T-cell (primary cell): ENCODE data around the gene AK5. TPM values are rescaled to one million over a fixed set of nuclear protein-coding genes. Genes with fewer than 3 reads are reported as not detected.

Source experiments
- ATAC-seq, 4 experiments: fragments of 200-7000 bp in 3 of 4; fragments of 150-1000 bp in 1 of 4; cut with Tn5 transposase; replicated peaks in 1 of 4; 1 replicate in 3 of 4; 2 replicates in 1 of 4; pipeline ENCODE4 v1.10.0; 2021; ENCODE audit warnings: moderate library complexity in 3 of 4, mild to moderate bottlenecking in 2 of 4, moderate number of reproducible peaks in 1 of 4
- CTCF ChIA-PET, 2 donors: fragments of 300-600 bp; sonication (Branson Sonifier 250); formaldehyde crosslinking; loops; one replicate each; lab custom pipeline; 2022; ENCODE audit warnings: antibody characterized with exemption in 2 of 2; lab: Charles Lee
- POLR2A ChIA-PET, 2 donors: fragments of 300-600 bp; sonication (Branson Sonifier 250); formaldehyde crosslinking; loops; one replicate each; lab custom pipeline; 2022; ENCODE audit warnings: antibody characterized with exemption in 2 of 2; lab: Charles Lee
- DNase-seq, 35 experiments: peaks; one replicate each; pipeline versions ENCODE4 v3.0.0 to v3.0.0-alpha.2; 2013 to 2023
- H3K27ac ChIP-seq: one replicate; pipeline ENCODE4 v1.5.1; 2013; ENCODE audit warnings: low read length
- H3K27me3 ChIP-seq, 2 experiments: replicated peaks in 1 of 2; 1 replicate in 1 of 2; 2 replicates in 1 of 2; pipeline versions ENCODE4 v1.6.1 to v1.7.0; 2013; ENCODE audit warnings: low read length in 1 of 2, mixed read lengths in 1 of 2; ENCODE audit not compliant: control insufficient read depth in 2 of 2, insufficient read depth in 2 of 2; ENCODE audit errors: extremely low read depth in 1 of 2
- H3K36me3 ChIP-seq, 2 donors: 1 replicate in 1 of 2; 2 replicates in 1 of 2; pipeline versions ENCODE4 v1.6.1 to v1.7.0; 2013; ENCODE audit warnings: low read length in 1 of 2; ENCODE audit not compliant: control insufficient read depth in 2 of 2, insufficient read depth in 1 of 2; ENCODE audit errors: extremely low read depth in 1 of 2
- H3K4me1 ChIP-seq, 2 experiments: 1 replicate in 1 of 2; 2 replicates in 1 of 2; pipeline versions ENCODE4 v1.6.1 to v1.7.0; 2013; ENCODE audit warnings: low read length in 2 of 2, mixed read lengths in 1 of 2; ENCODE audit not compliant: insufficient read depth in 2 of 2, control insufficient read depth in 1 of 2; ENCODE audit errors: extremely low read depth in 1 of 2
- H3K4me3 ChIP-seq, 2 donors: 1 replicate in 1 of 2; 2 replicates in 1 of 2; pipeline versions ENCODE4 v1.5.1 to v1.7.0; 2013; ENCODE audit warnings: mild to moderate bottlenecking in 2 of 2, low read length in 1 of 2, moderate library complexity in 1 of 2; ENCODE audit not compliant: control insufficient read depth in 1 of 2; ENCODE audit errors: extremely low read depth in 1 of 2
- H3K9me3 ChIP-seq: 2 replicates; pipeline ENCODE4 v1.7.0; 2013
- H3K27ac Mint-ChIP-seq, 2 donors: one replicate each; pipeline ENCODE4 v1.8.0; 2020 to 2021; ENCODE audit warnings: mild to moderate bottlenecking in 2 of 2, mixed read lengths in 2 of 2
- H3K27me3 Mint-ChIP-seq, 2 donors: one replicate each; pipeline ENCODE4 v1.8.0; 2021 to 2022; ENCODE audit warnings: mixed read lengths in 2 of 2
- H3K36me3 Mint-ChIP-seq: one replicate; pipeline ENCODE4 v1.8.0; 2021; ENCODE audit warnings: mixed read lengths
- H3K4me1 Mint-ChIP-seq, 3 donors: one replicate each; pipeline ENCODE4 v1.8.0; 2020 to 2022; ENCODE audit warnings: mixed read lengths in 3 of 3, mild to moderate bottlenecking in 1 of 3
- H3K4me3 Mint-ChIP-seq, 3 donors: one replicate each; pipeline ENCODE4 v1.8.0; 2020 to 2022; ENCODE audit warnings: mild to moderate bottlenecking in 3 of 3, mixed read lengths in 3 of 3, moderate library complexity in 3 of 3
- H3K9me3 Mint-ChIP-seq, 3 donors: one replicate each; pipeline ENCODE4 v1.8.0; 2020 to 2022; ENCODE audit warnings: mixed read lengths in 3 of 3
- WGBS: methylation state at CpG from one replicate; pipeline ENCODE4 v1.1.5; 2013; ENCODE audit warnings: missing lambda C conversion rate; ENCODE audit not compliant: insufficient coverage; 5-methylcytosine and 5-hydroxymethylcytosine counted together
- total RNA-seq, 35 experiments: library from RNA in 6 of 35; stranded (reverse) in 6 of 35; fragments of 120-200 nt in 1 of 35; gene quantifications; one replicate each; pipeline versions ENCODE4 v1.2.1 to v1.2.4 and lab custom pipeline; 2013 to 2026

AK5 gene
- total RNA-seq, 5 donors from 2014 or later (not counting 1 experiment from before 2014, with no cell fraction given) = 13.9 to 29.2 (median 26.3) TPM

DNA sequence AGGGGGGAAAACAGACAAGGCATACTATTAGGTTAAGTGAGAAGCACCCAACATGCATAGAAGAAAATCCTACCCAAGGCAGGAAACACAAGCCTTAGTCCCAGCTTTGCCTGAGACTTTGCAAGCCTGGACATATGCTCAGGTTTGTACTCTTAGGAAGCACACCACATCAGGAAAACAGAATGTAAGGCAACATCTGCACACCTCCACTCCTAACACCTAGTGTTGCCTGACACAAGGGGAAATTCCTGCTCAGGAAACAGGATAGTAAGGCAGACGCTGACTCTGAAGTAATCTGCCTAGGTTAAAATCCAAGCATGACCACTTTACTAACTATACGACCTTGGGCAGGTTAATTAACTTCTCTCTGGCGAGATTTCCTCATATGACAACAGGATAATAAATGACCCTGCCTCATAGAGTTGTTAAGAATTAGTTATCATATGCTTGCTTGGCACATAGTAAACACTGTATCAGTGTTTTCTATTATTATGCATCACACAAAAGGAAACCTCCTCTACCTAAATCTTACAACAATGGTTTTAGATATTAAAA, 280.9 kb downstream of the AK5 start:
- ATAC-seq (no peak), DNase-seq (no peak)
- H3K9me3 Mint-ChIP-seq = peaks cover 0 to under 1% (median 0%) of the 10 kb centered on the region in 3 donors
- peaks cover 49% of the 10 kb centered on the region for H3K36me3 Mint-ChIP-seq
- H3K4me1 Mint-ChIP-seq = peaks cover 0 to 3% (median 0%) of the 10 kb centered on the region in 3 donors
- no CpG with 5 or more reads among the region's 3 CpGs for WGBS
- Histone ChIP-seq H3K36me3 (peaks cover 3 to 47% of the 10 kb centered on the region in 2 donors), H3K27ac (no peak overlapping the region), H3K27me3 (no peaks in the 10 kb centered on the region), H3K9me3 (no peaks in the 10 kb centered on the region), H3K4me3 (no peak overlapping the region), H3K4me1 (no peaks in the 10 kb centered on the region)
- POLR2A ChIA-PET = no interaction called here
- H3K4me3 Mint-ChIP-seq = no peak overlapping the region
- peak overlapping the region in 1 of 2 donors; percentile 46 for H3K27ac Mint-ChIP-seq
- CTCF ChIA-PET = no interaction called here
- no peaks in the 10 kb centered on the region for H3K27me3 Mint-ChIP-seq

GRCh38 chr1:77565321-77565720, 283.5 kb downstream of the AK5 start:
- no peaks in the 10 kb centered on the region for H3K4me1 ChIP-seq
- H3K4me3 Mint-ChIP-seq = no peak overlapping the region
- no peaks in the 10 kb centered on the region for H3K27me3 Mint-ChIP-seq
- 93% methylated on average over 3 of the region's 4 CpGs for WGBS
- no peak overlapping the region for H3K4me3 ChIP-seq
- ChIA-PET CTCF (no interaction called here), POLR2A (interaction anchor here in 1 of 2 donors (0.6 kb wide), 1 partner anchor 285 kb away, joined by 3 read pairs; no protein-coding TSS in a partner anchor)
- no peak for DNase-seq
- peaks cover 0 to 3% (median 0%) of the 10 kb centered on the region in 3 donors for H3K4me1 Mint-ChIP-seq
- H3K27ac ChIP-seq = no peak overlapping the region
- H3K27me3 ChIP-seq = no peaks in the 10 kb centered on the region
- H3K27ac Mint-ChIP-seq = peak overlapping the region in 1 of 2 donors; percentile 62
- no peaks in the 10 kb centered on the region for H3K9me3 Mint-ChIP-seq
- H3K36me3 Mint-ChIP-seq = peaks cover 55% of the 10 kb centered on the region
- H3K9me3 ChIP-seq = no peaks in the 10 kb centered on the region
- no peak for ATAC-seq
- peaks cover 3 to 54% of the 10 kb centered on the region in 2 donors for H3K36me3 ChIP-seq

GRCh38 chr1:77571642-77572041, 289.8 kb downstream of the AK5 start:
- ChIA-PET POLR2A (no interaction called here), CTCF (interaction anchor here in 1 of 2 donors (0.6 kb wide), 1 partner anchor 681 kb away, joined by 3 read pairs; no protein-coding TSS in a partner anchor)
- H3K4me1 ChIP-seq = no peaks in the 10 kb centered on the region
- no peak overlapping the region for H3K27ac Mint-ChIP-seq
- peaks cover 11 to 47% of the 10 kb centered on the region in 2 donors for H3K36me3 ChIP-seq
- no peaks in the 10 kb centered on the region for H3K27me3 Mint-ChIP-seq
- H3K4me1 Mint-ChIP-seq = no peaks in the 10 kb centered on the region
- no peak overlapping the region for H3K4me3 ChIP-seq
- H3K27me3 ChIP-seq = no peaks in the 10 kb centered on the region
- ATAC-seq = no peak
- no peak for DNase-seq
- H3K9me3 Mint-ChIP-seq = no peaks in the 10 kb centered on the region
- no peak overlapping the region for H3K4me3 Mint-ChIP-seq
- no peaks in the 10 kb centered on the region for H3K9me3 ChIP-seq
- no CpG with 5 or more reads among the region's 3 CpGs for WGBS
- peaks cover 59% of the 10 kb centered on the region for H3K36me3 Mint-ChIP-seq
- no peak overlapping the region for H3K27ac ChIP-seq

DNA sequence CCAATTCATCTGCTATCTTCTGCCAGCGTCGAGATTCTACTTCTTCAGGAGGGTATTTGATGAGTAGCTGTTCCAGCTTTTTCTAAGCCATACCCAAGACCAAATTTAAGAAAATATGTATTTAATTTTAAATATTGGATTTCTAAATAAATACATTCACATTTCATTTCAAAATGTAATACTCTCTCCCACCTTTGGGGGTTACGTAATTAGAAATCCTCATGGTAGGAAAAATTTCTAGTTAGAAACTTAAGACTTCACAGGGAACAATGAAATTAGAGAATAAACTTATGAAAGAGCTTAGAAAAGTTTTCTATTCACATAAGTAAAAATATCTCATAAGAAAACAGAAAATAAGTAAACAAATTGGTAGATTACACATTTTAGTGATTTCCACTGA, 297.7 kb downstream of the AK5 start:
- H3K27ac ChIP-seq = no peak overlapping the region
- Mint-ChIP-seq H3K4me1 (no peaks in the 10 kb centered on the region), H3K4me3 (no peak overlapping the region), H3K36me3 (peaks cover 54% of the 10 kb centered on the region), H3K9me3 (no peaks in the 10 kb centered on the region), H3K27me3 (no peaks in the 10 kb centered on the region), H3K27ac (no peak overlapping the region)
- ATAC-seq (no peak), DNase-seq (no peak)
- H3K4me1 ChIP-seq = no peaks in the 10 kb centered on the region
- no peaks in the 10 kb centered on the region for H3K27me3 ChIP-seq
- CTCF ChIA-PET = interaction anchor here in 1 of 2 donors (0.8 kb wide), 1 partner anchor 256 kb away, joined by 3 read pairs; no protein-coding TSS in a partner anchor
- POLR2A ChIA-PET = no interaction called here
- H3K4me3 ChIP-seq = no peak overlapping the region
- H3K9me3 ChIP-seq = no peaks in the 10 kb centered on the region
- H3K36me3 ChIP-seq = peaks cover 6 to 47% of the 10 kb centered on the region in 2 donors
- WGBS = no CpG with 5 or more reads among the region's 3 CpGs

- ChIA-PET POLR2A (no interaction called here), CTCF (no interaction called here)
- no peak overlapping the region for H3K4me3 Mint-ChIP-seq
- WGBS = no CpG with 5 or more reads among the region's 4 CpGs
- peaks cover 2 to 36% of the 10 kb centered on the region in 2 donors for H3K36me3 ChIP-seq
- H3K27ac ChIP-seq = no peak overlapping the region
- DNase-seq (no peak), ATAC-seq (no peak)
- no peaks in the 10 kb centered on the region for H3K27me3 ChIP-seq
- H3K4me1 ChIP-seq = no peaks in the 10 kb centered on the region
- no peaks in the 10 kb centered on the region for H3K27me3 Mint-ChIP-seq
- H3K27ac Mint-ChIP-seq = no peak overlapping the region
- no peaks in the 10 kb centered on the region for H3K9me3 ChIP-seq
- H3K9me3 Mint-ChIP-seq = no peaks in the 10 kb centered on the region
- H3K4me1 Mint-ChIP-seq = peaks cover 13% of the 10 kb centered on the region in 3 donors
- H3K36me3 Mint-ChIP-seq = peaks cover 47% of the 10 kb centered on the region
- no peak overlapping the region for H3K4me3 ChIP-seq
These were observed 301.1 kb downstream of the AK5 start for GRCh38 chr1:77582905-77583304.

DNA sequence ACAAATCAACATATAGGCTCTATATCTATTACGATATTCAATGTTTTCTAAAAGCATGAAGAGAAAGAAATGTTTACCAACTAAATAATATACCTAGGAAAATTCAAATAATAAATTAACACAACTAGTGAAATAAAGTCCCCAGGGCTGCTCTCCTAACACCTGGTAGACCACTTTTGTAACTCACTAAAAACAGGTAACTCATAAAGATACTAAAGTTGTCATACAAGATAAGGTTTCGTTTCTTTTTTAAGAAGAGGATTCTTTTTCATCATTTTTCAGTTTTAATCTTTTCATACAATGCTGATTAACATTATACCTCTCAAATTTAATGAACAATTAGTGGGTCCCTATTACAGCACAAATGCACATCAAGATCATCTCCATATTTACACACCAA, 301.7 kb downstream of the AK5 start:
- Mint-ChIP-seq H3K9me3 (no peaks in the 10 kb centered on the region), H3K4me3 (no peak overlapping the region), H3K27ac (peak overlapping the region in 1 of 2 donors; percentile 34), H3K4me1 (peaks cover 13 to 17% (median 13%) of the 10 kb centered on the region in 3 donors), H3K27me3 (no peaks in the 10 kb centered on the region), H3K36me3 (peaks cover 47% of the 10 kb centered on the region)
- ChIA-PET POLR2A (interaction anchor here in 1 of 2 donors (0.5 kb wide), 1 partner anchor 584 kb away, joined by 4 read pairs; no protein-coding TSS in a partner anchor), CTCF (no interaction called here)
- no peaks in the 10 kb centered on the region for H3K9me3 ChIP-seq
- no peak overlapping the region for H3K4me3 ChIP-seq
- no peak for DNase-seq
- WGBS = no CpG with 5 or more reads among the region's 2 CpGs
- peaks cover 2 to 35% of the 10 kb centered on the region in 2 donors for H3K36me3 ChIP-seq
- no peak for ATAC-seq
- H3K27ac ChIP-seq = no peak overlapping the region
- no peaks in the 10 kb centered on the region for H3K4me1 ChIP-seq
- no peaks in the 10 kb centered on the region for H3K27me3 ChIP-seq
